ENCODE data around the gene RNF181. TPM values are rescaled to one million over a fixed set of nuclear protein-coding genes. Genes with fewer than 3 reads are reported as not detected.

The RNF181 gene
- total and polyA plus RNA-seq, 4 donors = 90.2 to 296 (median 185) TPM

DNA sequence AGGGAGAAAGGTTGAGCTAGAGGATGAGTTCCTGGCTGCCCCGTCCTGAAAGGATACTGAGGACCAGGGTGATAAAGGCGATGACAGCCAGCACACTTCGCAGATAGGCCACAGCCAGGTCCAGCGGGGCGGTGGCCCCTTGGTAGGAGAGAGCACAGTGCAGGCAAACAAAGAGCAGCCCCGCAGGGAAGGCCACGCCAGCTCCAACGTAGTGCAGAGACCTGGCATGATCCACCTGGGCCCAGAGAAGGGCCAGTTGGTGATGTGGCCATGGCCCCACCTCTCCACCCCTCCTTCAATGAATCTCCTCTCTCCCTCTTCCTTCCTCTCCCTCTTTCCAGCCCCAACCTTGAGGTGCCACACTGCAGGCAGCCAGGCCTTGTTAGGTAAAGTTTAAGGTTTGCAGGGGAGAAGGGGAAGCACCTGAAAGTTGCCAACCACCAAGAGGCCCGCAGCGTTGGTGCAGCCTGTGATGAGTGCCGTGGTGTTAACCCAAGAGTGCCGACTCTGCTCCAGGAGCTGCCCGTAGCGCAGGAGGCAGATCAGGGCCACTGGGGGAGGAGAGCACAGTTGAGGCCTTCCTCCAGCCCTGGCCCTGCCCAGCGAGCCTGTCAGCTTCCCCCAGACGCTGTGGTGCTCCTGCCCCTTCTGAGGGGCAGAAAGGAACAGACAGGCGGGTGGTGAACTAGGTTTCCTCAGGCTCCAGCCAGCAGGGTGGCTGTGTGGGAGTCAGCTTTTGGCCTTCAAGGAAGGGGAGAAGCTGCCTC lies 4.1 kb downstream of the RNF181 start:
- Histone ChIP-seq H3K27me3 (ENCODE audit: control insufficient read depth in 3 of 3, insufficient read depth in 3 of 3, low read length in 2 of 3) (no peaks in the 10 kb centered on the region), H3K36me3 (ENCODE audit: control insufficient read depth in 4 of 4, insufficient read depth in 4 of 4, low read length in 4 of 4) (peaks cover 0 to 33% (median 12%) of the 10 kb centered on the region in 4 donors), H3K4me3 (no peak overlapping the region), H3K27ac (ENCODE audit: low read depth in 1 of 2, low read length in 1 of 2) (no peak overlapping the region), H3K4me1 (ENCODE audit: control insufficient read depth in 5 of 5, insufficient read depth in 5 of 5, low read length in 5 of 5) (peaks cover 9 to 26% (median 21%) of the 10 kb centered on the region in 5 donors), H3K9me3 (ENCODE audit: control insufficient read depth in 4 of 4, insufficient read depth in 3 of 4, low read length in 3 of 4) (no peaks in the 10 kb centered on the region), H3K9ac (ENCODE audit: insufficient read depth in 1 of 2, low read length in 2 of 2) (no peak overlapping the region)
- ATAC-seq (ENCODE audit: insufficient read depth, low FRiP score) (no peak), DNase-seq (no peak)
- TF ChIP-seq, protein P1, sequence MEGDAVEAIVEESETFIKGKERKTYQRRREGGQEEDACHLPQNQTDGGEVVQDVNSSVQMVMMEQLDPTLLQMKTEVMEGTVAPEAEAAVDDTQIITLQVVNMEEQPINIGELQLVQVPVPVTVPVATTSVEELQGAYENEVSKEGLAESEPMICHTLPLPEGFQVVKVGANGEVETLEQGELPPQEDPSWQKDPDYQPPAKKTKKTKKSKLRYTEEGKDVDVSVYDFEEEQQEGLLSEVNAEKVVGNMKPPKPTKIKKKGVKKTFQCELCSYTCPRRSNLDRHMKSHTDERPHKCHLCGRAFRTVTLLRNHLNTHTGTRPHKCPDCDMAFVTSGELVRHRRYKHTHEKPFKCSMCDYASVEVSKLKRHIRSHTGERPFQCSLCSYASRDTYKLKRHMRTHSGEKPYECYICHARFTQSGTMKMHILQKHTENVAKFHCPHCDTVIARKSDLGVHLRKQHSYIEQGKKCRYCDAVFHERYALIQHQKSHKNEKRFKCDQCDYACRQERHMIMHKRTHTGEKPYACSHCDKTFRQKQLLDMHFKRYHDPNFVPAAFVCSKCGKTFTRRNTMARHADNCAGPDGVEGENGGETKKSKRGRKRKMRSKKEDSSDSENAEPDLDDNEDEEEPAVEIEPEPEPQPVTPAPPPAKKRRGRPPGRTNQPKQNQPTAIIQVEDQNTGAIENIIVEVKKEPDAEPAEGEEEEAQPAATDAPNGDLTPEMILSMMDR (IDR thresholded peaks at IDR 0.05; ENCODE audit: control extremely low read depth, extremely low read depth) = no peak
- WGBS, 2 donors = 78 to 80% methylated on average over 17 of the region's 17 CpGs

DNA sequence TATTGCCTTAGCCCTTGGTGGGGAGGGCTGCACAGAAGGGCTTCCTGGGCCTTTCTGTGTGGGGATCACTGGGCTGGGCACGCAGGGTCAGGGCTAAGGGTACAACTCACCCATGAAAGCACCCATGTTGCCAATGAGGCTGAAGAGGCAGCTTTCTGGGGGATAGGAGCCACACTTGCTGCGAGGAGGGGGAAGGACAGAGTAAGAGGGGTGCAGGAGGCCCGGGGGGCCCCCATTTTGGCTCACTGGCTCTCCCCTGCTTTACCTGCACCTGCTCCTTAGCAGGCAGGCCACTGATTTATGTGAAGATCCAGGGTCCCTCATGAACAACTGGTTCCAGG lies 4.7 kb downstream of the RNF181 start:
- no peaks in the 10 kb centered on the region for H3K9me3 ChIP-seq (ENCODE audit: control insufficient read depth in 4 of 4, insufficient read depth in 3 of 4, low read length in 3 of 4)
- H3K36me3 ChIP-seq (ENCODE audit: control insufficient read depth in 4 of 4, insufficient read depth in 4 of 4, low read length in 4 of 4) = peaks cover 0 to 33% (median 12%) of the 10 kb centered on the region in 4 donors
- no peak for ATAC-seq (ENCODE audit: insufficient read depth, low FRiP score)
- 91 to 98% methylated on average over 3 of the region's 3 CpGs for whole genome bisulfite sequencing, 2 donors
- no peak overlapping the region for H3K9ac ChIP-seq (ENCODE audit: insufficient read depth in 1 of 2, low read length in 2 of 2)
- TF ChIP-seq, protein P1 (IDR thresholded peaks at IDR 0.05; ENCODE audit: control extremely low read depth, extremely low read depth) = no peak
- no peaks in the 10 kb centered on the region for H3K27me3 ChIP-seq (ENCODE audit: control insufficient read depth in 3 of 3, insufficient read depth in 3 of 3, low read length in 2 of 3)
- H3K4me1 ChIP-seq (ENCODE audit: control insufficient read depth in 5 of 5, insufficient read depth in 5 of 5, low read length in 5 of 5) = peaks cover 12 to 27% (median 23%) of the 10 kb centered on the region in 5 donors
- H3K27ac ChIP-seq (ENCODE audit: low read depth in 1 of 2, low read length in 1 of 2) = peak overlapping the region in 1 of 2 donors; percentile 7
- no peak for DNase-seq
- no peak overlapping the region for H3K4me3 ChIP-seq

DNA sequence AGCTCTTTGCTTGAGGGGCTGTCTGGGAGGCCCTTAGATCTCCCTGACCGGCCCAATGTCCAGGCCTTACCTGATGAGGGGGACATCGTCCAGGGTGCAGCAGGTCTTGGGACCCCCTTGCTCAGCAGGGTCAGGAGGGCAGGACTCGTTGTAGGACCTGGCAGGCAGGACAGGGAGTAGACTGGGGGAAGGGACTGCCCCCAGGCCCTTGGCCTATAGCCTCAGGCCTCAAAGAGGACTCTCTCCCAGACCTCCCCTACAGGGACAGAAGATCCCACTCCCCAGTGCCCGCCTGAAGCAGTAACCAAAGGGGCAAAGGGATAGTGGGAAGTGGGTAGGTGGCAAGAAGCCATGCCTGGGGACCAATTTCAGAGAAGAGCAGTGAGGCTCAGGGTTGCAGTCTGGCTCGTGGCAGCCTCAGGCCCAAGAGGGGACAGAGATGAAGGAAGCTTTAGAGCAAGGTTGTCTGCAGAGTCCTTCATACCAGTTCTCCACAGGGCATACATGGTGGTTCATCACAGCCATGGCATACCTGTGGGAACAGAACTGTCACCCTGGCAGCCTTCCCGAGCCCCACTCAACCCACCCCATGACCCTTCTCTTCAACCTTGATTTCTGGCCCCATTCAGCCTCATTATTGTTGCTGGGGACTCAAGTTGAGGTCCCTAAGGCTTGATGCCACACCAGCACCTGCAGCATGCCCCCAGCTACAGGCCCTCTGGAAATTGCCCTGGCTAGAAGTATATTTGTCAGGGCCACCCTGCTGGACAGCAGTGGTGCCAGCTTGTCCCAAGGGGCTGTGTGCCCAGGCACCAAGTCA lies 5.6 kb downstream of the RNF181 start:
- no peak for DNase-seq
- peaks cover 0 to 33% (median 12%) of the 10 kb centered on the region in 4 donors for H3K36me3 ChIP-seq (ENCODE audit: control insufficient read depth in 4 of 4, insufficient read depth in 4 of 4, low read length in 4 of 4)
- H3K9ac ChIP-seq (ENCODE audit: insufficient read depth in 1 of 2, low read length in 2 of 2) = no peak overlapping the region
- peak overlapping the region in 1 of 2 donors; percentile 71 for H3K27ac ChIP-seq (ENCODE audit: low read depth in 1 of 2, low read length in 1 of 2)
- H3K4me3 ChIP-seq = peak overlapping the region; percentile 63
- H3K27me3 ChIP-seq (ENCODE audit: control insufficient read depth in 3 of 3, insufficient read depth in 3 of 3, low read length in 2 of 3) = no peaks in the 10 kb centered on the region
- H3K4me1 ChIP-seq (ENCODE audit: control insufficient read depth in 5 of 5, insufficient read depth in 5 of 5, low read length in 5 of 5) = peaks cover 12 to 35% (median 27%) of the 10 kb centered on the region in 5 donors
- no peak for ATAC-seq (ENCODE audit: insufficient read depth, low FRiP score)
- TF ChIP-seq, protein P1 (IDR thresholded peaks at IDR 0.05; ENCODE audit: control extremely low read depth, extremely low read depth) = no peak
- 74 to 84% methylated on average over 6 of the region's 6 CpGs for WGBS, 2 donors
- no peaks in the 10 kb centered on the region for H3K9me3 ChIP-seq (ENCODE audit: control insufficient read depth in 4 of 4, insufficient read depth in 3 of 4, low read length in 3 of 4)
